Subcutaneous abdominal adipose tissue (tissue), 5 donors: ENCODE data around the gene PWP2.

Experiments
- H3K27ac ChIP-seq: one replicate; pipeline ENCODE4 v1.7.0; 2013; ENCODE audit warnings: low read depth, mild to moderate bottlenecking, inconsistent platforms, low read length, moderate library complexity
- H3K27me3 ChIP-seq, 5 donors: one replicate each; pipeline ENCODE4 v1.7.0; 2013; ENCODE audit warnings: low read length in 5 of 5, inconsistent platforms in 1 of 5; ENCODE audit not compliant: control insufficient read depth in 5 of 5, insufficient read depth in 4 of 5
- H3K36me3 ChIP-seq, 5 donors: one replicate each; pipeline ENCODE4 v1.7.0; 2013; ENCODE audit warnings: low read length in 5 of 5; ENCODE audit not compliant: control insufficient read depth in 5 of 5, insufficient read depth in 5 of 5
- H3K4me1 ChIP-seq, 5 donors: one replicate each; pipeline ENCODE4 v1.7.0; 2013; ENCODE audit warnings: low read length in 5 of 5, mild to moderate bottlenecking in 3 of 5, moderate library complexity in 1 of 5; ENCODE audit not compliant: control insufficient read depth in 5 of 5, insufficient read depth in 5 of 5
- H3K4me3 ChIP-seq, 5 donors: one replicate each; pipeline ENCODE4 v1.7.0; 2013; ENCODE audit warnings: low read length in 5 of 5, low read depth in 1 of 5
- H3K9ac ChIP-seq, 5 donors: one replicate each; pipeline ENCODE4 v1.7.0; 2013; ENCODE audit warnings: low read length in 5 of 5, mild to moderate bottlenecking in 4 of 5, moderate library complexity in 3 of 5
- H3K9me3 ChIP-seq, 5 donors: one replicate each; pipeline ENCODE4 v1.7.0; 2013; ENCODE audit warnings: low read length in 5 of 5; ENCODE audit not compliant: control insufficient read depth in 5 of 5
- donor health status: healthy.
- donor health status: healthy.
- donor health status: healthy.
- donor health status: healthy.
- donor health status: healthy.

PWP2 gene

DNA sequence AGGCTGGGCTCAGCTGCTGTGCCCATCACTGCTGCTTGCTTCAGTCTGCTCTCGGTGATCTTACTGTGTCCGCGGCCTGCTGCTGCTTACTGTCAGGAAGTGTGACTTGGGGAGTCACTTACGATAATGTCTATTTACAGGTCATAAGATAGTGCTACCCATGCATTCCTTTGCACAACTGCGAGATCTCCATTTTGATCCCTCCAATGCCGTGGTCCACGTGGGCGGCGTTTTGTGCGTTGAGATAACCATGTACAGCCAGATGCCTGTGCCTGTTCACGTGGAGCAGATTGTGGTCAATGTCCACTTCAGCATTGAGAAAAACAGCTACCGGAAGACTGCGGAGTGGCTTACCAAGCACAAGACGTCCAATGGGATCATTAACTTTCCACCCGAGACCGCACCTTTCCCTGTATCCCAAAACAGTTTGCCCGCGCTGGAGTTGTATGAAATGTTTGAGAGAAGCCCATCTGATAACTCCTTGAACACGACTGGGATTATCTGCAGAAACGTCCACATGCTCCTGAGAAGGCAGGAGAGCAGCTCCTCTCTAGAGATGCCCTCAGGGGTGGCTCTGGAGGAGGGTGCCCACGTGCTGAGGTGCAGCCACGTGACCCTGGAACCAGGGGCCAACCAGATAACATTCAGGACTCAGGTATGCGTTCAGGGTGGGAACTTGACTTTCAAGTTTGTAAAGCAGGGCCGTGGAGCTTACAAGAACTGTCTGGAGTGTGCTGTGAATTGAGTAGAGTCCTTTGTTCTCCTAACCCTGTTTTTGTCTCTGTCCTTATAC lies 24.4 kb upstream of the PWP2 start:
- no peaks in the 10 kb centered on the region for H3K9me3 ChIP-seq
- H3K27ac ChIP-seq = no peak overlapping the region
- peaks cover 2 to 44% (median 23%) of the 10 kb centered on the region in 5 donors for H3K4me1 ChIP-seq
- H3K36me3 ChIP-seq = peaks cover 14 to 90% (median 81%) of the 10 kb centered on the region in 5 donors
- no peak overlapping the region for H3K4me3 ChIP-seq
- H3K9ac ChIP-seq = no peak overlapping the region
- no peaks in the 10 kb centered on the region for H3K27me3 ChIP-seq

DNA sequence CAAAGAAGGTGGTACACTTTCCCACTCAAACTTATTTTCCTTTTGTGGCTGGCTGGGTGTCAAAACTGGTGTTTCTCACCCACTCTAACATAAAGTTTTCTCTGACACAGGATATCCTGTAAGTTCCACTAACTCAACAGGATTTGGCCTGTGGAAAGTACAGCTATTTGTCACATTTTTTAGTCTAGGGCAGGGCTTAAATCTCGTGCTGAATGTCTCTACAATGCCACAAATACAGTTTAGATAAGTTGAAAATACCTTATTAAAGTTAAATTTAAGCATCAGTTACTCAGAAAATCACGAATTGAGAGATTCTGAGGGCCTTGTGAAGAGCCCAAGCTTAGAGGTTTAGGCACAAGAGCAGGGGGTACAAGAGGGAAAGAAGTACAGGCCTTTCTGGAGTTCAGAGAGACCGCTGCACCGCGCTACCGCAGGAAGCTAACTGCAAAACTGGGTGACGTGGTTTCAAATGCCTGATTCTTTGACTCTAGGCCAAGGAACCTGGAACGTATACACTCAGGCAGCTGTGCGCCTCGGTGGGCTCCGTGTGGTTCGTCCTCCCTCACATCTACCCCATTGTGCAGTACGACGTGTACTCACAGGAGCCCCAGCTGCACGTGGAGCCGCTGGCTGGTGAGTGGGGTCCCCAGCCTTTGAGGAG lies 23.4 kb upstream of the PWP2 start:
- H3K9me3 ChIP-seq = no peaks in the 10 kb centered on the region
- H3K27ac ChIP-seq = peak overlapping the region; percentile 30
- no peaks in the 10 kb centered on the region for H3K27me3 ChIP-seq
- H3K4me3 ChIP-seq = no peak overlapping the region
- H3K4me1 ChIP-seq = peaks cover 2 to 44% (median 23%) of the 10 kb centered on the region in 5 donors
- H3K36me3 ChIP-seq = peaks cover 14 to 90% (median 82%) of the 10 kb centered on the region in 5 donors
- H3K9ac ChIP-seq = peak overlapping the region in 2 of 5 donors; percentile 19 to 52

DNA sequence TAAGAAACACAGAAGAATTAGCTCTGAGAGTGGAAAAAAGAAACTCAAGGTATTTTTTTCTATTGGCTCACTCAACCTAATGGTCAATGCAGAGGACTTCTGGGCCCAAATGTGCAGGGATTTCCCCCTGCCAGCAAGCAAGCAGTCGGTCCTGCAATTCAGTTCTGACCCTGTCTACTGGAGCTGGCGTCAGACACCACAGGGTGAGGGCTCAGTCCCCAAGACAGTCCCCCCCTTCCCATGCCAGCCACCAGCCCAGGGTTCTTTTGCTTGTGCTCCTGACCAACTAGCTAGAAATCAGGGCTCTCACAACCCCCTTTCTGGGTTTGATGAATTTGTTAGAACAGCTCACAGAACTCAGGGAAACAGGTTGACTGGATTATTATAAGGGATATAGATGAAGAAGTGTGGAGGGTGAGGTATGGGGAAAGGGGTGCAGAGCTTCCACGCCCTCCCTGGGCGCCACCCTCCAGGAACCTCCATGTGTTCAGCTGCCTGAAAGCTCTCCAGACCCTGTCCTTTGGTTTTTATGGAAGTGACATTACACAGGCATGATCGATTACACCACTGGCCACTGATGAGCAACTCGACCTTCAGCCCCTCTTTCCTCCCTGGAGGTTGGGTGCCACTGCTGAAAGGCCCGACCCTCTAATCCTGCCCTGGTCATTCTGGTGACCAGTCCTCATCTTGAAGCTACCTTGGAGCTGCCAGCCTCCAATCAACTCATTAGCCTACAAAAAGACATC lies 22.5 kb upstream of the PWP2 start:
- peaks cover 2 to 44% (median 23%) of the 10 kb centered on the region in 5 donors for H3K4me1 ChIP-seq
- H3K27me3 ChIP-seq = no peaks in the 10 kb centered on the region
- peaks cover 12 to 90% (median 83%) of the 10 kb centered on the region in 5 donors for H3K36me3 ChIP-seq
- H3K27ac ChIP-seq = peak overlapping the region; percentile 30
- H3K4me3 ChIP-seq = no peak overlapping the region
- no peaks in the 10 kb centered on the region for H3K9me3 ChIP-seq
- H3K9ac ChIP-seq = no peak overlapping the region

DNA sequence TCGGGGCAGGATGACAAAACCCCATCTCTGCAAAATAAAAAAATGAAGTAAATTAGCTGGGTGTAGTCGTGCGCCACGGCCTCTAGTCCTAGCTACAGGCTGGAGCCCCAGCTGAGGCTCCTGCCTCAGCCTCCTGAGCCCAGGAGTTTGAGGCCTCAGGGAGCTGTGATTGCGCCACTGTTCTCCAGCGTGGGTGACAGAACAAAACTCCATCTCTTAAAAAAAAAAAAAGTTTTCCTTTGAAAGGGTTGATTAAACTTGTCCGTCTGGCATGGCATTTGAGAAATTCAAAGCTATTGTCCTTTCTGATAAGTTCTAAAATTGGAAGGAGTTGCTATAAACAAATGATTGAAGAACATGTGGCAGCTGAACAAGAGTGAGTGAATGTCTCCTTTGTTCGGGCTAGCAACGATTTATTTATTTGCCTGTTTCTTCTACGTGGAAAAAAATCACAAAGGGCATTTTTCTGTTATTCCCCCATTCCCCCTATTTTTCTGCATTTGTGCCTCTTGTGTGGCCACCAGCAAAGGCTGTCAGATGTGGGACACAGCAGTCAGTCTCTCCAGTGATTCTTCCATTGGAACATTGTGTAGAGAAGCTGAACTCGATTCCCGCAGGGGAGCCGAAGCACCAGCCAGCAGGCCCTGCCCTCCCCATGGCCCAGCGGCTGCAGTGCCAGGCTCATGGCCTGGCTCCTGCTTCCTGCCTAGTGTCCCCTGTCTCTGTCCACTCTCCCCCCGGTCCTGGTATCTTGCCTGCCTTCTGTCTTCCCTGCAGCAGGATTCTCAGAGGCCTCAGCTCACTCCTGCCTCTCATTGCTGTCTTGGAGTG lies 21.5 kb upstream of the PWP2 start:
- peaks cover 8 to 92% (median 84%) of the 10 kb centered on the region in 5 donors for H3K36me3 ChIP-seq
- peak overlapping the region; percentile 37 for H3K27ac ChIP-seq
- no peak overlapping the region for H3K4me3 ChIP-seq
- H3K9ac ChIP-seq = peak overlapping the region in 1 of 5 donors; percentile 11
- no peaks in the 10 kb centered on the region for H3K27me3 ChIP-seq
- peaks cover 2 to 44% (median 23%) of the 10 kb centered on the region in 5 donors for H3K4me1 ChIP-seq
- no peaks in the 10 kb centered on the region for H3K9me3 ChIP-seq

DNA sequence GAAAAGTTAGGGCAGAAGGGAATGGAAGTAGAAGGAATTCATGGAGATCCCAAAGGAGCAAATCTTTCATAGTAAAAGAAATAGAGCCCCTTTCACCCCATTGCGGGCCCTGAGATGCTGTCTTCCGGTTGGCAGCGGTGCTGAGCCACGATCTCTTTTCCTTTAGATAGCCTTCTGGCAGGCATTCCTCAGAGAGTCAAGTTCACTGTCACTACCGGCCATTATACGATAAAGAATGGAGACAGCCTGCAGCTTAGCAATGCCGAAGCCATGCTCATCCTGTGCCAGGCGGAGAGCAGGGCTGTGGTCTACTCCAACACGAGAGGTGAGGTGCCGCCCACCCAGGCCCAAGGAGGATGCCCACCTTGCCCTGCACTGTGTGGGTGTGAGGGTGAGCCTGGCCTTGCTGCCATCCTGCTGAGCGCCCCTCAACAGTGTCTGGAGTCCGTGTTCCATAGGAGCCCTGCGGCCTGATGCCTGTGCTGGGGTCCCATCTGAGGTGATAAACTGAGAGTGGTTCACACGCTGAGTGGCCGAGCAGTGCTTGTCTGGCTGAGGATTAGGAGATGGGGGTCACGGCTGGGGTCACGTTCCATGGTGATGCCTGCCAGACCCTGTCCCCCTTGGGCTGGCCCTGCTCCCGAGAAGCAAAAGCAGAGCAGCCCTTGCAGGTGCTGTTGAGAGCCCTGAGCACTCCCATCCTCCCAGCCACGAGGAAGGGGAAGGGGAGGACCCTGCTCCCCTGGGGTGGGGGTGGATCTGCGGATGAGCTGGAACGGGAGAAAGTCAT lies 20.4 kb upstream of the PWP2 start:
- H3K4me3 ChIP-seq = no peak overlapping the region
- no peaks in the 10 kb centered on the region for H3K27me3 ChIP-seq
- peaks cover 2 to 44% (median 23%) of the 10 kb centered on the region in 5 donors for H3K4me1 ChIP-seq
- peaks cover 8 to 87% (median 78%) of the 10 kb centered on the region in 5 donors for H3K36me3 ChIP-seq
- no peaks in the 10 kb centered on the region for H3K9me3 ChIP-seq
- peak overlapping the region; percentile 37 for H3K27ac ChIP-seq
- no peak overlapping the region for H3K9ac ChIP-seq

DNA sequence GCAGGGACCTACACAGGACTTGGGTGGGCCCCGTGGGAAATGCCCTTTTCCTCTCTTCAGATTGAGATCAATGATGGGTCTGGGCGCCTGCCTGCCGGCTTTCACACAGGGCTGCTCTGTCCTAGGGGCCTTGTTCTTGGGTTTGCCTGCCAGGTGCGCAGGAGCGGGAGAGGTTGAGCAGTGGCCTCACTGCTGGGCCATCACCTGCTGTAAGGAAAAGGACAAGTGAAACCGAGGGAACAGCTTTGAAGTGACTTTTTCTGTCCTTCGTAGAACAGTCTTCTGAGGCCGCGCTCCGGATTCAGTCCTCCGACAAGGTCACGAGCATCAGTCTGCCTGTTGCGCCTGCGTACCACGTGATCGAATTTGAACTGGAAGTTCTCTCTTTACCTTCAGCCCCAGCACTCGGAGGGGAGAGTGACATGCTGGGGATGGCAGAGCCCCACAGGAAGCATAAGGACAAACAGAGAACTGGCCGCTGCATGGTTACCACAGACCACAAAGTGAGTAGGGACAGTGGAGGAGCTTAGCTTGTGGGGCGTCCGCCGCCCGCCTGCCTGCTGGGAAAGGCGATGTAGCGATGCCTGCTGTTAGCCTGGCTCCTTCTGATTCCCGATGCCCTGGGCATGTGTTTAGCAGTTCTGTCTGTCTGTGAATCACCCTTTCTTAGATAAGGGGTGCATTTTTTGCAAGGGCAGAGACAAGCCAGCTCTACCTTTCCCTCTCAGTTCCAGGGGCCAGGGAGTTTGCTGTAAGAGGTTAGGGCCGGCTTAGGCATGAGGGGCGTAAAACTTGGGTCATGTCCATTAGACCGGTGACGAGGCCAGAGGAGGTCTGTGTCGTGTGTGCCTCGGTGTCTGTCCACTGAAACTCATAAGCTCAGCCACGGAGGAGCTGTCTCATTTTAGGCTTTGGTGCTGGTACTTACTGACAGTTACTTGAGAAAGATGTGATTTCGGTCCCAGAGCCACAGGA lies 19.5 kb upstream of the PWP2 start:
- no peaks in the 10 kb centered on the region for H3K27me3 ChIP-seq
- no peaks in the 10 kb centered on the region for H3K9me3 ChIP-seq
- no peak overlapping the region for H3K27ac ChIP-seq
- no peak overlapping the region for H3K9ac ChIP-seq
- H3K4me3 ChIP-seq = no peak overlapping the region
- H3K36me3 ChIP-seq = peaks cover 6 to 85% (median 76%) of the 10 kb centered on the region in 5 donors
- H3K4me1 ChIP-seq = peaks cover 2 to 44% (median 23%) of the 10 kb centered on the region in 5 donors

DNA sequence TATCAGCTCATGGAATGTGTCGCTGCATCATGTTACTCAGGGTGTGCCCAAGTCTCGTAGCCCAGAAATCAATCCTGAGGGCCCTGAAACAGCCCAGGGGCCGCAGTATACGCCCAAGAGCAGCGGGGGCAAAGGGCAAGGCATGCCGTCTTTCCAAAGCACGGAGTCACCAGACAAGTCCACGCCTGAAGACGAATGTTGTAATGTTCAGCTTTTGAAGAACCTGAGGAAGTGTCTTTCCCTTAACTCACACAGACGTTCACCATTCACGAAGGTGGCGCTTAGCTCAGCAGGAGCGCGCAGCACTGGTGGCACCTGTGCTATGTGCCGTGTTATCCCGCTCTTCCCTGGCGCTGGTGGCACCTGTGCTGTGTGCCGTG lies 18.8 kb upstream of the PWP2 start:
- H3K9ac ChIP-seq = no peak overlapping the region
- H3K4me1 ChIP-seq = peaks cover 2 to 38% (median 23%) of the 10 kb centered on the region in 5 donors
- no peaks in the 10 kb centered on the region for H3K27me3 ChIP-seq
- no peak overlapping the region for H3K4me3 ChIP-seq
- H3K27ac ChIP-seq = no peak overlapping the region
- H3K36me3 ChIP-seq = peaks cover 3 to 85% (median 73%) of the 10 kb centered on the region in 5 donors
- no peaks in the 10 kb centered on the region for H3K9me3 ChIP-seq

DNA sequence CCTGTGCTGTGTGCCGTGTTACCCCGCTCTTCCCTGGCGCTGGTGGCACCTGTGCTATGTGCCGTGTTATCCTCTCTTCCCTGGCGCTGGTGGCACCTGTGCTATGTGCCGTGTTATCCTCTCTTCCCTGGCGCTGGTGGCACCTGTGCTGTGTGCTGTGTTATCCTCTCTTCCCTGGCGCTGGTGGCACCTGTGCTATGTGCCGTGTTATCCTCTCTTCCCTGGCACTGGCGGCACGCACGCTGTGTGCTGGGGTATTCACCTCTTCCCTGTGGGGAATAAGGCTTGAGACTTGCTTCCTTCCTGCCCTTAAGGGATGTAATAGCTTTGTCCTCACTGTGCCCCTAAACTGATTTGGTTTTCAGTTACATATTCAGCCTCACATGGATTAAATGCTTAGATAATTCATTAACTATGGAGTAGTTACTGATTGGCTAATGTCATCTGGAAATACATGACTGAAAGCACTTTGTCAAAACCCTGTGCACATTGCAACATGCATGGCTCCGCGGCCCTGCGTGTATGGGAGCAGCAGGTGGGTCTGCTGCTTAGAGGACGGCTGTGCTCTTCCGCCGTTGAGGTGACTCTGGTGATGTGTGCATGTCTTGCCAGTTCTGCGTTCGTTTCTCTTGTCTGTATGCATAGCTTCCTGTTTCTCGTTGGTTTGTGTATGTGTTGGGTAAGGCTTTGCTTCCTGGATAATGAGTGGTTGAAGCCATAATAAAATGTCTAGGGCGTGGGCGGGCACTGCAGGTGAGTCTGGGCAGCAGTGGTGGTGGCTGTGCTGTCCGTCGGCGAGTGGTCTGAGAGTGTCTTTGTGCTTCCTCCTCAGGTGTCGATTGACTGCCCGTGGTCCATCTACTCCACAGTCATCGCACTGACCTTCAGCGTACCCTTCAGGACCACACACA lies 17.9 kb upstream of the PWP2 start:
- Histone ChIP-seq H3K27ac (no peak overlapping the region), H3K9me3 (no peaks in the 10 kb centered on the region), H3K36me3 (peaks cover 0 to 85% (median 70%) of the 10 kb centered on the region in 5 donors), H3K4me1 (peaks cover 2 to 30% (median 19%) of the 10 kb centered on the region in 5 donors), H3K9ac (no peak overlapping the region), H3K4me3 (no peak overlapping the region), H3K27me3 (no peaks in the 10 kb centered on the region)
